G401 (cell line): Measurements from ENCODE around the gene SPRR2A. TPM values are rescaled to one million over a fixed set of nuclear protein-coding genes. Genes with fewer than 3 reads are reported as not detected.
"Not testable (repeated sequence)": the region's sequence is repeated elsewhere in the genome, so short reads cannot be mapped to it uniquely, and the experiment has no call there.

ENCODE experiments used
- DNase-seq: peaks from one replicate; pipeline ENCODE4 v3.0.0-alpha.2; 2015; ENCODE audit warnings: low spot score
- in situ Hi-C: cut with HindIII; loops from 2 replicates; pipeline ENCODE4 v1.10.0; 2016; ENCODE audit warnings: low sequenced_read_pairs, mixed read lengths
- total RNA-seq: library from RNA; depleted of rRNA; stranded (reverse); fragments of >200 nt; shearing (Covaris generic); gene quantifications from 2 replicates; pipeline ENCODE4 v1.2.3, GENCODE V29; 2014; rRNA removed

The SPRR2A gene
- not detected in 2 replicates for total RNA-seq

DNA sequence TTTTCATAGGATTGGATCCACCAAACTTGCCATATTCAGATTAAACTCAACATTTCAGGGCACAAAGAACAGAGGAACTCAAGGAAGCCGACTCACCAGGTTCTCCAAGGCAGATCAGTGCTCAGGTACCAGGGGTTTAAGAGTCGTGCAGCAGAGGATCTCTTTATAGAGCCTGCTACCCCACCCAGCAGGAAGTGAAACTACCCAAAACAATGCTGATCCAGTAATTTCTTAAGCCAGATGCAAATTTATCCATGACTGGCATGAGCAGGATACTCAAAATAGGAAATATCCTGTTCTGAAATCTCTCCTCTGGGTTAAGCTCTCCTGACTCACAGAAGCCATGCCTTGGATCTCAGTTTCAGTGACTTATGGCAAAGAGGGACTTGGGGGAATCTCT is at the start of gene SPRR2A:
TSS of gene SPRR2A (minus strand) at position 138 of the 400 bp plus-strand sequence. CDS start 777 bp downstream, outside the sequence.
- in situ Hi-C loops: no loop called here
- no peak for DNase-seq

GRCh38 chr1:153100245-153100644 is 42.9 kb upstream of the SPRR2A start:
- in situ Hi-C loops: no loop called here
- no peak for DNase-seq

GRCh38 chr1:153099461-153100045 is 42.2 kb upstream of the SPRR2A start:
- DNase-seq: no peak
- in situ Hi-C loops: no loop called here

DNA sequence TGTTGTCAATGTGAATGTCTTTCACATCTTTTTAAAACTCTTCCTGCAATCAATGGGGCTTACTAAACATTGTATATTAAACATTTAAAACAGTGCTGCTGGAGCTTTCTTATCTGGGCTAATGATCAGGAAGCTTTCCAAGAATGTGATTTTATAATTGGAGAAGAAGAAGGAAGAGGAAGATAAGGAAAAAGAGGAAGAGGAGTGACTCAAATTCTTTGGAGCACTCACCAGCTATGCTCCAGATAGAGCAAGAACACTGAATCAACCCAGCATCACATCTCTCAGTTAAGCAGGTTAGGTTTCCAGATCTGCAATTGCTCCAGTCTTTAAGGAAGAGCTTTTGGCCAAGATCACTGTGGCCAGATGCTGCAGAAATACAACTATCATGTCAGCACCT is 38.5 kb upstream of the SPRR2A start:
- no peak for DNase-seq
- in situ Hi-C loops: no loop called here

DNA sequence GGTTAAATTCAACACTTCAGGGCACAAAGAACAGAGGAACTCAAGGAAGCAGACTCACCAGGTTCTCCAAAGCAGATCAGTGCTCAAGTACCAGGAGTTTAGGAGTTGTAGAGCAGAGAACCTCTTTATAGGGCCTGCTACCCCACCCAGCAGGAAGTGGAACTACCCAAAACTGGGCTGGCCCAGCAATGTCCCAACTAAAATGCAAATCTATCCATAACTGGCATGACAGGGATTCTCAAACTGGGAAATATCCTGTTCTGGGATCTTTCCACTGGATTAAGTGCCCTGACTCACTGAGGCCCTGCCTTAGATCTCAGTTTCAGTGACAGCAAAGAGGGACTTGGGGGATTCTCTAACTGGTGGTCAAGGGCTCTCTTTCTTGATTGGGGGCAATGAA is 37.1 kb upstream of the SPRR2A start, which contains the start of gene SPRR2E:
TSS of gene SPRR2E (minus strand) at position 101 of the 400 bp plus-strand sequence. CDS start 775 bp downstream, outside the sequence.
- DNase-seq: no peak
- in situ Hi-C loops: no loop called here

DNA sequence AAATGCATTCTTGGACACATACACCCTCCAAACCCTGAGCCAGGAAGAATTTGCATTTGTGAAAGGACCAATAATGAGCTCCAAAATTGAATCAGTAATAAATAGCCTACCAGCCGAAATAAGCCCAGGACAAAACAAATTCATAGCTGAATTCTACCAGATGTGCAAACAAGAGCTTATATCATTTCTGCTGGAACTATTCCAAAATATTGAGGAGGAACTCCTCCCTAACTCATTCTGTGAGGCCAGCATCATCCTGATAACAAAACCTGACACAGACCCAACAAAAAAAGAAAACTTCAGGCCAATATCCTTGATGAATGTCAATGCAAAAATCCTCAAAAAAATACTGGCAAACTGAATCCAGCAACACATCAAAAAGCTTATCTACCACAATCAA is 30.3 kb upstream of the SPRR2A start:
- in situ Hi-C loops: no loop called here

DNA sequence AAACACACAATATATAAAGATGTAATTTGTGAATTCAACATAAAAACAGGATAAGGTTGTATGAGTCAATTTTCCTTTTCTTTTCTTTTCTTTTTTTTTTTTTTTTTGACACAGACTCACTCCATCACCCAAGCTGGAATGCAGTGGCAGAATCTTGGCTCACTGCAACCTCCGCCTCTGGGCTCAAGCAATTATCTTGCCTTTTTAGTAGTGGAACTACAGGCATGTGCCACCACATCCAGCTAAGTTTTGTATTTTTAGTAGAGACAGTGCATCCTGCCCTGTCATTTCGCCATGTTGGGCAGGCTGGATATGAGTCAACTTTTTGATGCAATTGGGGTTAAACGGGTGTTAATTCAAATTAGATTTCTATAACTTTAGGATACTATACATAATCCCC is 24.4 kb upstream of the SPRR2A start:
- DNase-seq: no peak
- in situ Hi-C loops: no loop called here

More for the DNA sequence above, 30.3 kb upstream of the SPRR2A start:
- DNase-seq: no peak

DNA sequence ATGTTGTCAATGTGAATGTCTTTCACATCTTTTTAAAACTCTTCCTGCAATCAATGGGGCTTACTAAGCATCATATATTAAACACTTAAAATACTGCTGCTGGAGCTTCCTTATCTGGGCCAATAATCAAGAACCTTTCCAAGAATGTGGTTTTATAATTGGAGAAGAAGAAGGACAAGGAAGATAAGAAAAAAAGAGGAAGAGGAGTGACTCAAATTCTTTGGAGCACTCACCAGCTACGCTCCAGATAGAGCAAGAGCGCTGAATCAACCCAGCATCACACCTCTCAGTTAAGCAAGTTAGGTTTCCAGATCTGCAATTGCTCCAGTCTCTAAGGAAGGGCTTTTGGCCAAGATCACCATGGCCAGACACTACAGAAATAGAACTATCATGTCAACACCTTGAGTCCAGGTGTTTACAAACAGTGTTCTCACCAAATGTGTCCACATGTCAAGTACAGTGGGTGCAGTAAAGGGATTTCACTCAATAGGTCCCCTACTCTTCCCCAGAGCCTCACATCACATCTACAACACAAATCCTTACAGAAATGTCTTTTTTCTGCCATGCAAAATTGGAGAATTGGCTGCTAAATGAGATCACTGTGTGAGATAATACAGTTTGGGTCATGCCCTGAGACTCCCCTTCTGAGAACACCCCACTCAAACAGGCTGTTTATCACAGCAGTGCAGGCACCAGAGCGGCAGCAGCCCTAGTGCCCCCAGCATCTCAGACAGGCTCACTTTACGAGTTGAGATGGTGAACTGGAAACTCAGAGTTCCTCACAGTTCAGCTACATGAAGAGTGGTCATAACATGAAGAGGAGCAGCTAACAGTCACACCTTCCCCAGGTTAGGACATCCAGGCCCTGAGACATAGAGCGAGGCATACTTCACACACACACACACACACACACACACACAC is 15.8 kb upstream of the SPRR2A start:
- in situ Hi-C loops: no loop called here
- no peak for DNase-seq

DNA sequence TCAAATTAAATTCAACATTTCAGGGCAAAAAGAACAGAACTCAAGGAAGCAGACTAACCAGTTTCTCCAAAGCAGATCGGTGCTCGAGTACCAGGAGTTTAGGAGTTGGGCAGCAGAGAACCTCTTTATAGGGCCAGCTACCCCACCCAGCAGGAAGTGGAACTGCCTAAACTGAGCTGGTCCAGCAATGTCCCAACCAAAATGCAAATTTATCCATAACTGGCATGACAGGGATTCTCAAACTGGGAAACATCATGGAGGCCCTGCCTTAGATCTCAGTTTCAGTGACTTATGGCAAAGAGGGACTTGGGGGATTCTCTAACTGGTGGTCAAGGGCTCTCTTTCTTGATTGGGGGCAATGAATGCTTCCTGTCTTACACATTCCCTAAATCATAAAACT is 14.2 kb upstream of the SPRR2A start, which contains the start of gene SPRR2B:
TSS of gene SPRR2B (minus strand) at position 101 of the 400 bp plus-strand sequence. CDS start 772 bp downstream, outside the sequence.
- DNase-seq: no peak
- in situ Hi-C loops: no loop called here

DNA sequence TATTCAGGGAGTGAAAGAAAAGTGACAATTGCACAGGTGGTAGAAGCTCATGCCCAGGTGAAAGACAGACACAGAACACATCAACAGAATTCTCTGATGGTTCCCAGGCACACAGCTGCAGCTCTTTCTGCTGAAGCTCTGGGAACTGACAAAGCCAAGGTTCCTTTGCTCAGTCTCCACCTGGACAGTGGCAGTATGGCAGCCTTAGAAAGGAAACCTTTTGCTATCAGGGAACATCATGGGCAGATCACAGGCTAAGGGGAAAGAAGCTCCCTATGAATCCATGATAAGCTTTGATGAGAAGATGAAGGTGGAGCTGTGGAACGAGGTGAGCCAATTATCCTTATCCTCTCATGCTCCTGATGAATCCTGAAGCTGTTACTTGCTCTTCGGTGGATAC is 12.9 kb upstream of the SPRR2A start:
- in situ Hi-C loops: no loop called here
- no peak for DNase-seq

DNA sequence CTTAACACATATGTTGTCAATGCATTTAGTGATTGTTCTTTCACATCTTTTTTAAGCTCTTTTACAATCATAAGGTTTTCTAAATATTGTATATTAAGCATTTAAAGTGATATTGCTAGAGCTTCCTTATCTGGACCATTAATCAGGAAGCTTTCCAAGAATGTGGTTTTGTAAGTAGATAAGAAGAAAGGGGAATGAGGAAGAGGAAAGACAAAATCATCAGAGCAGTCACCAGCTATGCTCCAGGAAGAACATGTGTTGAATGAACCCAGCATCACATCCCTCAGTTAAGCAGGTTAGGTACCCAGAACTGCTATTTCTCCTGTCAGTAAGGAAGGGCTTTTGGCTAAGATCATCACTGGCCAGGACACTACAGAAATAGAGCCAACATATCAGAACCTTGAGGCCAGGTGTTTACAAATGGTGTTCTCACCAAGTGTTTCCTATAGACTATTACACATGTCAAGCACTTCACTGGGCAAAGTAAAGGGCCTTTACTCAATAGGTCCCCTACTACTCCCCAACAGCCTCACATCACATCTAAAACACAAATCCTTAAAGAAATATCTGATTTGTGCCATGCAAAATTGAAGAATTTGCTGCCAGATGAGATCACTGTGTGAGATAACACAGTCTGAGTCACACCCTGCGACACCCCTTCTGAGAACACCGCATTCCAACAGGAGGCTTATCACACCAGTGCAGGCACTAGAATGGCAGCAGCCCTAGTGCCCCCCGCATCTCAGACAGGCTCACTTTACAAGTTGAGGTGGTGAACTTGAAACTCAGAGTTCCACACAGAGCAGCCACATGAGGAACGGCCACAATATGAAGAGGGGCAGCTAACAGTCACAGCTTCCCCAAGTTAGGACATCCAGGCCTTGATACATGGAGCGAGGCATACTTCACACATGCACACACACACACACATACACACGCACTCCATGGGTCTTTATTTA is 1.8 kb upstream of the SPRR2A start:
- in situ Hi-C loops: no loop called here
- no peak for DNase-seq

- no peak for DNase-seq
- in situ Hi-C loops: no loop called here
These were observed 842 bp upstream of the SPRR2A start for GRCh38 chr1:153058154-153058553.

- DNase-seq, in situ Hi-C loops: not testable (repeated sequence)
These were observed 1.2 kb downstream of the SPRR2A start for GRCh38 chr1:153056111-153056510.

DNA sequence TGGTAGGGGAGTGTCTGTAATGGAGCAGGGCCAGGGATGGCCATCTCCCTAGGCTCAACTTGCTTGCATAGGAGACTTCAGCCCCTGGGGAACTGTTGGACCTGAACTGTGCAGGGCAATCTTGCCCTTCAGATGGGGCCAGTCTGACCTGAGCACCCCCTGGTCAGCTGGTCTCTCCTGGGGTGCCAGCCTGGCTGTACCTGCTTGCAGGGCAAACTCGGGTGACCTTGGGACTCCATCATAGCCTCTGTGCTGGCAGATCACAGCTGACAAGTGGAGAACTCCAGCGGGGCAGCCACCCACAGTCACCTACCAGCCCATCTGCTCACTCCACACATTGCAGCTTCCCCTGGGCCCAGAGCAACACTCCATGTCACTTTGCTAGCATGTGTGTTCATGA is 8.1 kb downstream of the SPRR2A start:
- in situ Hi-C loops: no loop called here
- DNase-seq: no peak

DNA sequence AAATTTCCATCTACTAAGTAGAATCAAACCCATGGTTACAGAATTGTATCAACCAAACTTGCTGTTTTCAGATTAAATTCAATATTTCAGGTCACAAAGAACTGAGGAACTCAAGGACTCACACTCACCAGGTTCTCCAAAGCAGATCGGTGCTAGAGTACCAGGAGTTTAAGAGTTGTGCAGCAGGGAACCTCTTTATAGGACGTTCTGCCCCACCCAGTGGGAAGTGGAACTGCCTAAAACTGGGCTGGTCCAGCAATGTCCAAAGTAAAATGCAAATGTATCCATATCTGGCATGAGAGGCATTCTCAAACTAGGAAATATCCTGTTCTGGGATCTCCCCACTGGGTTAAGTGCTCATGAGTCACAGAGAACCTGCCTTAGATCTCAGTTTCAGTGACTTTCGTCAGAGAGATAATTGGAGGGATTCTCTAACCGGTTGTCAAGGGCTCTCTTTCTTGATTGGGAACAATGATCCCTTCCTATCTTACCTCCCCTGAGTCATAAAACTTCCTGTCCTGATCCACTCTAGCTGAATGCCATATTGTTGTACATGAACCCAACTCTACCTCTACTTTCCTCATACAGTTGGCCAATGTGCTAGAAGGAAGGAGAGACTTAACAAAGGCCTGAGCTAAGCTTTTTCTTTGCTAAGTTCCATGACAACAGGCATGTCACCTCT is 16.2 kb downstream of the SPRR2A start, which contains the start of gene SPRR2D:
TSS of gene SPRR2D (minus strand) at position 171 of the 682 bp plus-strand sequence. CDS start 774 bp downstream, outside the sequence.
- no peak for DNase-seq
- in situ Hi-C loops: no loop called here

GRCh38 chr1:153035211-153035610 is 22.1 kb downstream of the SPRR2A start:
- DNase-seq: no peak
- in situ Hi-C loops: no loop called here

DNA sequence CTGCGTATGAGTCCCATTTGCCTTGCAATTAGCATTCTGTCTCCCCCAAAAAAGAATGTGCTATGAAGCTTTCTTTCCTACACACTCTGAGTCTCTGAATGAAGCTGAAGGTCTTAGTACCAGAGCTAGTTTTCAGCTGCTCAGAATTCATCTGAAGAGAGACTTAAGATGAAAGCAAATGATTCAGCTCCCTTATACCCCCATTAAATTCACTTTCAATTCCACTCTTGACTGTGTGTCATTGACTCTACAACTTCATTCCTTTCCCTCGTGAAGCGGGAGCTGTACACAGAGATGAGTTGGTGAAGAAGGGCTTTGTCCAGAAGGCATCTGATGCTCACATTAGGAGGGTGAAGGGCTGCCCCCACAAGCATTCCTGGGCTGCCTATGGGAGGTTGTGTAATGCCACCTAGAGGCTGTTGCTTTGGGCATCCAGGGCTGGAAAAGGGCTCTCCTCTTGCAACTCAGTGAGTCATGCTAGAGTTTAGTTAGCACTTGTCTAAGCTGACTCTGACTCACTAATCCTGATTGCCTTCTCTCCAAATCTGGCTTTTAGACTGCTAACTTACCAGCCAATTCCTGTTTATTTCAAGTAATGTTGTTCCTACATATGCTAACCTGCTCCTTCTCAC is 24.5 kb downstream of the SPRR2A start:
- no peak for DNase-seq
- in situ Hi-C loops: no loop called here

DNA sequence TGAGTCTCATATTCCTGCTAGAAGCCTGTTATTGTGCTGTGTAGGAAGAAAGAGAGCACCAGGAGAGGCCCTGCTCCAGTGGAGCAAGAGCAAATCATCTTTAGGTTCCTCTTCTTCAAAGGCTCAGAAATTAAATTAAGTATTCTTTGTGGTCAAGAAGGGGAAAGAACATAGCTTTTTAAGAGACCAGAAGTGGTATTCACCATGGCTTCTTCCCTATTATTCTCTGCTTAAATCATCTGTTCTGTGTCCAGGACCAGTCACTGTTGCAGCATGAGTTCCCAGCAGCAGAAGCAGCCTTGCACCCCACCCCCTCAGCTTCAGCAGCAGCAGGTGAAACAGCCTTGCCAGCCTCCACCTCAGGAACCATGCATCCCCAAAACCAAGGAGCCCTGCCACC is 25.2 kb downstream of the SPRR2A start:
- no peak for DNase-seq
- in situ Hi-C loops: no loop called here
